22Rv1 (cell line): ENCODE measurements around the gene PDK2.

Source experiments
- H3K27ac ChIP-seq: fragments of 450-650 bp; 2 replicates; pipeline ENCODE4 v1.5.1; 2017
- ZFX ChIP-seq: fragments of 450-650 bp; IDR thresholded peaks from 2 replicates; pipeline ENCODE4 v1.6.1; 2017; ENCODE audit warnings: antibody characterized with exemption, borderline replicate concordance
- TF ChIP-seq, protein P1 (sequence below): fragments of 450-650 bp; IDR thresholded peaks from 2 replicates; pipeline ENCODE4 v1.5.1; 2017; ENCODE audit warnings: mild to moderate bottlenecking

Gene PDK2

DNA sequence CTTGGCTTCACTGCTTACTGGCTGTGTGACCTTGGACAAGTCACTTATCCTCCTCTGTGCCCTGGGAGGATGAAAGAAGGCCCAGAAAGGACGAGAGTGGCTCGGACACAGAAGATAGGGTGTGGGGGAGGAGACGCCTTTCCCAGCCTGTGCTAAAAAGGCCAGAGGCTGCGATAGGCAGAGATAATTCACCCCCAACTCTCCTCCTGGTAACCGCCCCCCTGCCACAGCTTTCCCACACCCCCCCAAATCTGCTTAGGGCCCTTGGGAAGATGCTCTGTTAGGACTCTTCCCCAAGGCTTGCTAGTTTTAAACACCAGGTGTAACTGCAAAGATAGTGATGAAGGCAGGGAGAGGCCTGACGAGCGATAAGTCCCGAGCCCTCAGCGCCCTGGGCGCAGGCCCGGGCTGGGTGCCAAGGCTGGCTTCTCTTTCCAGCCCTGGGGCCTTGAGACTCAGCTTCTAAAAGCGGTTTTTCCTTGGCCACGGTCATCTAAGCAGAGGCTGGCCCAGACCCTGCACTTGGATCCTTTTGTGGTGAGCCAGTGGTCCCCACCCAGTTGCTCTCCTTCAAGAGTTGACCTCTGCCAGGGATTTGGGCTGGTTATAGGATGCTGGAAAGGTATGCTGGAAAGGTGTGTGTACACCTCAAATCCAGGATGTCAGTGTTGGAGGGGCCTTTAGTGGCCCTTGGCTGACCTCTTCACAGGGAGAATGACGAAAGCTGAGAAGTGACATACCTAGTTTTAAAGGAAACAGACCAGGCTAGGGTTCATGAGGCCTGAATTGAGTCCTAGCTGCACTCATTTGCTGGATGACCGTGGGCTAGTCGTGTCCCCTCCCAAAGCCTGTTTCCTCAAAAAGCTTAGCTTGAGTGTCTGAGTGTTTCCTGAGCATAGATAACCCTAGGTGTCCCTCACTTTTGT, 58.8 kb downstream of the PDK2 start:
- TF ChIP-seq, protein P1, sequence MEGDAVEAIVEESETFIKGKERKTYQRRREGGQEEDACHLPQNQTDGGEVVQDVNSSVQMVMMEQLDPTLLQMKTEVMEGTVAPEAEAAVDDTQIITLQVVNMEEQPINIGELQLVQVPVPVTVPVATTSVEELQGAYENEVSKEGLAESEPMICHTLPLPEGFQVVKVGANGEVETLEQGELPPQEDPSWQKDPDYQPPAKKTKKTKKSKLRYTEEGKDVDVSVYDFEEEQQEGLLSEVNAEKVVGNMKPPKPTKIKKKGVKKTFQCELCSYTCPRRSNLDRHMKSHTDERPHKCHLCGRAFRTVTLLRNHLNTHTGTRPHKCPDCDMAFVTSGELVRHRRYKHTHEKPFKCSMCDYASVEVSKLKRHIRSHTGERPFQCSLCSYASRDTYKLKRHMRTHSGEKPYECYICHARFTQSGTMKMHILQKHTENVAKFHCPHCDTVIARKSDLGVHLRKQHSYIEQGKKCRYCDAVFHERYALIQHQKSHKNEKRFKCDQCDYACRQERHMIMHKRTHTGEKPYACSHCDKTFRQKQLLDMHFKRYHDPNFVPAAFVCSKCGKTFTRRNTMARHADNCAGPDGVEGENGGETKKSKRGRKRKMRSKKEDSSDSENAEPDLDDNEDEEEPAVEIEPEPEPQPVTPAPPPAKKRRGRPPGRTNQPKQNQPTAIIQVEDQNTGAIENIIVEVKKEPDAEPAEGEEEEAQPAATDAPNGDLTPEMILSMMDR = no peak
- TF ChIP-seq ZFX = no peak
- no peak overlapping the region; the same call in 1 of the 2 replicates for H3K27ac ChIP-seq

GRCh38 chr17:50154604-50155003, 59.5 kb downstream of the PDK2 start:
- no peak overlapping the region for H3K27ac ChIP-seq

GRCh38 chr17:50155115-50155819, 60.1 kb downstream of the PDK2 start:
- no peak overlapping the region for H3K27ac ChIP-seq

More at GRCh38 chr17:50154604-50155003, 59.5 kb downstream of the PDK2 start:
- TF ChIP-seq, protein P1 = no peak
- no peak for TF ChIP-seq ZFX

DNA sequence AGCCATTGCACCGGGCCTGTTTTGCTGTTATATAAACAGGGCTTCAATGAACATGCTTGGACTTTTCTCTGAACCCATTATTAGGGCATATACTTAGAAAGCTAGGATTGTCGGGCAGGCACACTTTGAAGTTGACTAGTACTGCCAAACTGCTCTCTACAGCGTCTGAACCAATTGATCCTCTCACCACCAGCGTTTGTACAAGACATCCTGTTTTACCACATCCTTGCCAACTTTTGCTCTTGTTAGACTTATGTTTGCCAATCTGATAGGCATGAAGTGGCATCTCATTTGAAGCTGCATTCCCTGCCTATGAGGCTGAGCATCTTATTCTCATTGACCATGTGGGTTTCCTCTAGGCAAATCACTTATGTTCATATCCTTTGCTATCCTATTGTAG, 62.7 kb downstream of the PDK2 start:
- TF ChIP-seq, protein P1 = no peak
- TF ChIP-seq ZFX = no peak
- H3K27ac ChIP-seq = no peak overlapping the region

More at GRCh38 chr17:50155115-50155819, 60.1 kb downstream of the PDK2 start:
- no peak for TF ChIP-seq ZFX
- TF ChIP-seq, protein P1 = no peak

- TF ChIP-seq ZFX = no peak
- TF ChIP-seq, protein P1 = peak; percentile 98
These were observed 66.1 kb downstream of the PDK2 start for GRCh38 chr17:50161023-50161910.

More at GRCh38 chr17:50161023-50161910, 66.1 kb downstream of the PDK2 start:
- H3K27ac ChIP-seq = peak overlapping the region; percentile 37
